ENCODE results near the gene WDR7.

DNA sequence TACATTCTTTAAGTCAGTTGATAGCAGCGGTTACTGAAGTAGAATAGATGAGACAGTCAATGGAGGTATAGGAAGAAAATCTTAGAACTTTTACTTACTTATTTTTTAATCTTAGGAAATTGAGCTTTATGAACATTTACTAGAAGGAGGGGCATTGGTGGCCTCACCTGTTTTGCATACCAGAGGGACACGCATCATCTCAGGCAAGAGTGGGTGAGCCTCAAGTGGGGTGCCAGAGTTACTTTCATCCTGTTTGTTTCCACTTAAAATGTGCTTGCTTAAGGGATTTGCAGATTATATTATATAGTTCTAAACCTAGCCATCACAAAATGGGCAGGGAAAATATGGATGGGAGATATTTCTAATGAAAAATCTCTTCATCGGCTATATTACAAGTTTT lies 61.6 kb downstream of the WDR7 start:
- TF ChIP-seq, protein P1, sequence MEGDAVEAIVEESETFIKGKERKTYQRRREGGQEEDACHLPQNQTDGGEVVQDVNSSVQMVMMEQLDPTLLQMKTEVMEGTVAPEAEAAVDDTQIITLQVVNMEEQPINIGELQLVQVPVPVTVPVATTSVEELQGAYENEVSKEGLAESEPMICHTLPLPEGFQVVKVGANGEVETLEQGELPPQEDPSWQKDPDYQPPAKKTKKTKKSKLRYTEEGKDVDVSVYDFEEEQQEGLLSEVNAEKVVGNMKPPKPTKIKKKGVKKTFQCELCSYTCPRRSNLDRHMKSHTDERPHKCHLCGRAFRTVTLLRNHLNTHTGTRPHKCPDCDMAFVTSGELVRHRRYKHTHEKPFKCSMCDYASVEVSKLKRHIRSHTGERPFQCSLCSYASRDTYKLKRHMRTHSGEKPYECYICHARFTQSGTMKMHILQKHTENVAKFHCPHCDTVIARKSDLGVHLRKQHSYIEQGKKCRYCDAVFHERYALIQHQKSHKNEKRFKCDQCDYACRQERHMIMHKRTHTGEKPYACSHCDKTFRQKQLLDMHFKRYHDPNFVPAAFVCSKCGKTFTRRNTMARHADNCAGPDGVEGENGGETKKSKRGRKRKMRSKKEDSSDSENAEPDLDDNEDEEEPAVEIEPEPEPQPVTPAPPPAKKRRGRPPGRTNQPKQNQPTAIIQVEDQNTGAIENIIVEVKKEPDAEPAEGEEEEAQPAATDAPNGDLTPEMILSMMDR (conservative IDR thresholded peaks at IDR 0.05; ENCODE audit: low read depth, low read length) = no peak
- TF ChIP-seq, protein P2, sequence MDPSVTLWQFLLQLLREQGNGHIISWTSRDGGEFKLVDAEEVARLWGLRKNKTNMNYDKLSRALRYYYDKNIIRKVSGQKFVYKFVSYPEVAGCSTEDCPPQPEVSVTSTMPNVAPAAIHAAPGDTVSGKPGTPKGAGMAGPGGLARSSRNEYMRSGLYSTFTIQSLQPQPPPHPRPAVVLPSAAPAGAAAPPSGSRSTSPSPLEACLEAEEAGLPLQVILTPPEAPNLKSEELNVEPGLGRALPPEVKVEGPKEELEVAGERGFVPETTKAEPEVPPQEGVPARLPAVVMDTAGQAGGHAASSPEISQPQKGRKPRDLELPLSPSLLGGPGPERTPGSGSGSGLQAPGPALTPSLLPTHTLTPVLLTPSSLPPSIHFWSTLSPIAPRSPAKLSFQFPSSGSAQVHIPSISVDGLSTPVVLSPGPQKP (IDR thresholded peaks at IDR 0.05; ENCODE audit: borderline replicate concordance, low read depth, low read length) = no peak
- no peak for TF ChIP-seq POLR2A (IDR thresholded peaks at IDR 0.05; ENCODE audit: low read depth, low read length)
- TF ChIP-seq, protein P3, sequence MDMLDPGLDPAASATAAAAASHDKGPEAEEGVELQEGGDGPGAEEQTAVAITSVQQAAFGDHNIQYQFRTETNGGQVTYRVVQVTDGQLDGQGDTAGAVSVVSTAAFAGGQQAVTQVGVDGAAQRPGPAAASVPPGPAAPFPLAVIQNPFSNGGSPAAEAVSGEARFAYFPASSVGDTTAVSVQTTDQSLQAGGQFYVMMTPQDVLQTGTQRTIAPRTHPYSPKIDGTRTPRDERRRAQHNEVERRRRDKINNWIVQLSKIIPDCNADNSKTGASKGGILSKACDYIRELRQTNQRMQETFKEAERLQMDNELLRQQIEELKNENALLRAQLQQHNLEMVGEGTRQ (IDR thresholded peaks at IDR 0.05; ENCODE audit: low read depth, low read length) = no peak
- TF ChIP-seq FOS (IDR thresholded peaks at IDR 0.05; ENCODE audit: low read depth, low read length) = no peak
- no peak for TF ChIP-seq RCOR1 (IDR thresholded peaks at IDR 0.05; ENCODE audit: insufficient replicate concordance, low read length)
- TF ChIP-seq SMC3 (IDR thresholded peaks at IDR 0.05; ENCODE audit: low read depth, low read length) = no peak
- no peak for TF ChIP-seq RAD21 (IDR thresholded peaks at IDR 0.05; ENCODE audit: low read length)
- no peak for TF ChIP-seq MAFK (IDR thresholded peaks at IDR 0.05; ENCODE audit: low read depth, low read length)
- no peak for TF ChIP-seq RFX5 (IDR thresholded peaks at IDR 0.05; ENCODE audit: low read depth, low read length)
- no peak for TF ChIP-seq NFE2L2 (IDR thresholded peaks at IDR 0.05; ENCODE audit: low read depth, low read length)
- TF ChIP-seq CHD1 (IDR thresholded peaks at IDR 0.05; ENCODE audit: low read depth, low read length) = no peak
- TF ChIP-seq MXI1 (IDR thresholded peaks at IDR 0.05; ENCODE audit: borderline replicate concordance, low read depth, low read length) = no peak
- no peak for TF ChIP-seq BHLHE40 (IDR thresholded peaks at IDR 0.05; ENCODE audit: low read depth, low read length)
